ENCODE results near the gene APCDD1.

The APCDD1 gene

GRCh38 chr18:10453806-10454680, at the start of gene APCDD1:
APCDD1 (plus strand) TSS chr18:10454635; CDS start chr18:10454982, 347 bp downstream.
- DNase-seq: no peak

GRCh38 chr18:10405014-10405493, 49.4 kb upstream of the APCDD1 start:
- no peak for DNase-seq

GRCh38 chr18:10405816-10406663, 48.4 kb upstream of the APCDD1 start:
- no peak for DNase-seq

- no peak for DNase-seq
These were observed 46.3 kb upstream of the APCDD1 start for GRCh38 chr18:10408131-10408530.

- no peak for DNase-seq
These were observed 45.4 kb upstream of the APCDD1 start for GRCh38 chr18:10409041-10409440.

GRCh38 chr18:10410472-10411308, 43.7 kb upstream of the APCDD1 start:
- no peak for DNase-seq

GRCh38 chr18:10412933-10413332, 41.5 kb upstream of the APCDD1 start:
- DNase-seq: no peak

- no peak for DNase-seq
These were observed 40.7 kb upstream of the APCDD1 start for GRCh38 chr18:10413722-10414121.

- DNase-seq: no peak
These were observed 40.1 kb upstream of the APCDD1 start for GRCh38 chr18:10414293-10414842.

- no peak for DNase-seq
These were observed 38.4 kb upstream of the APCDD1 start for GRCh38 chr18:10416065-10416464.

- DNase-seq: no peak
These were observed 37.2 kb upstream of the APCDD1 start for GRCh38 chr18:10417191-10417590.

- no peak for DNase-seq
These were observed 36.8 kb upstream of the APCDD1 start for GRCh38 chr18:10417664-10418063.

- no peak for DNase-seq
These were observed 35.6 kb upstream of the APCDD1 start for GRCh38 chr18:10418836-10419235.

GRCh38 chr18:10419420-10420103, 34.9 kb upstream of the APCDD1 start:
- no peak for DNase-seq

GRCh38 chr18:10420561-10421352, 33.7 kb upstream of the APCDD1 start:
- no peak for DNase-seq

GRCh38 chr18:10421859-10422258, 32.6 kb upstream of the APCDD1 start:
- no peak for DNase-seq

GRCh38 chr18:10422731-10423130, 31.7 kb upstream of the APCDD1 start:
- DNase-seq: no peak

- no peak for DNase-seq
These were observed 29.7 kb upstream of the APCDD1 start for GRCh38 chr18:10424585-10425307.

GRCh38 chr18:10430677-10431076, 23.8 kb upstream of the APCDD1 start:
- DNase-seq: no peak

- DNase-seq: no peak
These were observed 22.8 kb upstream of the APCDD1 start for GRCh38 chr18:10431680-10432079.
